Prostate gland (tissue), 2 donors: Measurements from ENCODE around the gene NUTM2G. TPM values are rescaled to one million over a fixed set of nuclear protein-coding genes. Genes with fewer than 3 reads are reported as not detected.
"Not testable (repeated sequence)": the region's sequence is repeated elsewhere in the genome, so short reads cannot be mapped to it uniquely, and the experiment has no call there.

Experiments
- DNase-seq: peaks from one replicate; pipeline ENCODE4 v3.0.0-alpha.2; 2019; ENCODE audit warnings: low spot score
- H3K27ac ChIP-seq, 2 donors: fragments of 200-600 bp; sonication (generic); 2 replicates each; pipeline ENCODE4 v1.5.1; 2017 to 2019
- H3K27me3 ChIP-seq: fragments of 200-600 bp; sonication (generic); replicated peaks from 2 replicates; pipeline ENCODE4 v1.5.1; 2019; ENCODE audit not compliant: insufficient read depth
- H3K36me3 ChIP-seq, 2 donors: fragments of 200-600 bp; sonication (generic); 1 replicate in 1 of 2; 2 replicates in 1 of 2; pipeline versions ENCODE4 v1.5.1 to v1.8.1; 2017 to 2019
- H3K4me1 ChIP-seq: fragments of 200-600 bp; sonication (generic); replicated peaks from 2 replicates; pipeline ENCODE4 v1.5.1; 2019
- H3K4me3 ChIP-seq, 2 donors: fragments of 200-600 bp; sonication (generic); 2 replicates each; pipeline ENCODE4 v1.5.1; 2017 to 2019
- H3K9me3 ChIP-seq: fragments of 200-600 bp; sonication (generic); 2 replicates; pipeline ENCODE4 v1.5.1; 2017
- WGBS: methylation state at CpG from one replicate; pipeline ENCODE4 v1.1.5; 2018; 5-methylcytosine and 5-hydroxymethylcytosine counted together
- intact Hi-C: fragments of 100-400 bp; cut with DNase I; formaldehyde crosslinking; loops from one replicate; pipeline ENCODE4 v1.14.2; 2022
- total RNA-seq, 2 donors: library from RNA; depleted of rRNA; stranded (reverse); fragments of >200 nt; gene quantifications; one replicate each; pipeline ENCODE4 v1.1.0, GENCODE V29; 2016

NUTM2G gene
- total RNA-seq, 2 donors from 2014 or later, result not detected

DNA sequence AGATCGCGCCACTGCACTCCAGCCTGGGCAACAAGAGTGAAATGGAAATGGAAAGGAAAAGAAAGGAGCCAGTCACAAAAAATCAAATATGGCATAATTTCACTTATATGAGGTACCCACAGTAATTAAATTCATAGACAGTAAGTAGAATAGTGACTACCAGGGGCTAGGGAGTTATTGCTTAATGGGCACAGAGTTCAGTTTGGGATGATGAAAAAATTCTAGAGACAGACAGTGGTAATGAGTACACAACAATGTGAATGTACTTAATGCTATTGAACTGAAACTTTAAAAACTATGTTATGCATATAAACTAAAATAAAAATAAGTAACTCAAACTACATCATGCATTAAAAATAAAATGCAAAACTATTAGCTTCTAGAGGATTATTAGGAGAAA lies 56.2 kb downstream of the NUTM2G start:
- 98% methylated on average over 2 of the region's 2 CpGs for WGBS

More for the DNA sequence above, 56.2 kb downstream of the NUTM2G start:
- H3K27me3 ChIP-seq, H3K27ac ChIP-seq, DNase-seq, H3K4me1 ChIP-seq, intact Hi-C loops, H3K4me3 ChIP-seq, H3K36me3 ChIP-seq, H3K9me3 ChIP-seq: not testable (repeated sequence)

Other genes starting within 250 kb of the NUTM2G start
- 10 to 100 TPM in 1 of 2 donors, 1 to 10 TPM in 1; 9.8 to 21.5 TPM for gene ZNF510, start 150.8 kb upstream of the NUTM2G start, total RNA-seq
- 10 to 100 TPM; 15.8 to 30.9 TPM for gene ZNF782, start 74.3 kb upstream of the NUTM2G start, total RNA-seq
- 100 to 1,000 TPM in 1 of 2 donors, 1 to 10 TPM in 1; 1.3 to 277 TPM for gene CTSV, start 110.3 kb downstream of the NUTM2G start, total RNA-seq